NCI-H748 (cell line): Measurements from ENCODE around the gene OST4.
"Not testable (repeated sequence)": the region's sequence is repeated elsewhere in the genome, so short reads cannot be mapped to it uniquely, and the experiment has no call there.

Source experiments
- DNase-seq: peaks from one replicate; lab custom pipeline; 2025; ENCODE audit not compliant: unreplicated experiment; lab: John Stamatoyannopoulos, UW

Gene OST4

GRCh38 chr2:27080140-27080469, 8.7 kb upstream of the OST4 start:
- DNase-seq, result no peak

GRCh38 chr2:27079233-27080139, 8.0 kb upstream of the OST4 start:
- DNase-seq, result no peak

- DNase-seq, result no peak
Observed at GRCh38 chr2:27078267-27079194, 7.1 kb upstream of the OST4 start, which contains the start of gene EMILIN1. Gene EMILIN1, plus strand, starts transcription at chr2:27078615. Its CDS starts 451 bp downstream, at chr2:27079066.

GRCh38 chr2:27077231-27077630, 5.8 kb upstream of the OST4 start:
- no peak for DNase-seq

GRCh38 chr2:27076323-27076722, 4.9 kb upstream of the OST4 start:
- DNase-seq, result no peak

- not testable (repeated sequence) for DNase-seq
Observed at GRCh38 chr2:27075566-27075871, 4.1 kb upstream of the OST4 start.

GRCh38 chr2:27074738-27075565, 3.5 kb upstream of the OST4 start:
- peak; percentile 8 for DNase-seq

- no peak for DNase-seq
Observed at GRCh38 chr2:27073782-27074181, 2.3 kb upstream of the OST4 start.

GRCh38 chr2:27072920-27073319, 1.5 kb upstream of the OST4 start:
- no peak for DNase-seq

GRCh38 chr2:27071990-27072830, 756 bp upstream of the OST4 start:
- DNase-seq, result peak; percentile 42

GRCh38 chr2:27070653-27071276, 689 bp downstream of the OST4 start:
- no peak for DNase-seq

GRCh38 chr2:27069961-27070618, 1.4 kb downstream of the OST4 start:
- no peak for DNase-seq

- no peak for DNase-seq
Observed at GRCh38 chr2:27069436-27069835, 2.0 kb downstream of the OST4 start.

- no peak for DNase-seq
Observed at GRCh38 chr2:27067385-27067784, 4.1 kb downstream of the OST4 start.

GRCh38 chr2:27065128-27065527, 6.3 kb downstream of the OST4 start:
- no peak for DNase-seq

- no peak for DNase-seq
Observed at GRCh38 chr2:27060323-27060722, 11.1 kb downstream of the OST4 start.

- no peak for DNase-seq
Observed at GRCh38 chr2:27059141-27059820, 12.2 kb downstream of the OST4 start.

GRCh38 chr2:27058210-27058609, 13.2 kb downstream of the OST4 start:
- no peak for DNase-seq

- DNase-seq, result no peak
Observed at GRCh38 chr2:27057184-27057583, 14.3 kb downstream of the OST4 start.
